NCI-H1694 treated with DMSO at 0.1 percent for 48 hours (cell line): ENCODE measurements around the gene PPIL4.
"Not testable (repeated sequence)": the region's sequence is repeated elsewhere in the genome, so short reads cannot be mapped to it uniquely, and the experiment has no call there.

ENCODE experiments used
- DNase-seq: peaks from one replicate; lab custom pipeline; 2025; lab: John Stamatoyannopoulos, UW

Gene PPIL4

DNA sequence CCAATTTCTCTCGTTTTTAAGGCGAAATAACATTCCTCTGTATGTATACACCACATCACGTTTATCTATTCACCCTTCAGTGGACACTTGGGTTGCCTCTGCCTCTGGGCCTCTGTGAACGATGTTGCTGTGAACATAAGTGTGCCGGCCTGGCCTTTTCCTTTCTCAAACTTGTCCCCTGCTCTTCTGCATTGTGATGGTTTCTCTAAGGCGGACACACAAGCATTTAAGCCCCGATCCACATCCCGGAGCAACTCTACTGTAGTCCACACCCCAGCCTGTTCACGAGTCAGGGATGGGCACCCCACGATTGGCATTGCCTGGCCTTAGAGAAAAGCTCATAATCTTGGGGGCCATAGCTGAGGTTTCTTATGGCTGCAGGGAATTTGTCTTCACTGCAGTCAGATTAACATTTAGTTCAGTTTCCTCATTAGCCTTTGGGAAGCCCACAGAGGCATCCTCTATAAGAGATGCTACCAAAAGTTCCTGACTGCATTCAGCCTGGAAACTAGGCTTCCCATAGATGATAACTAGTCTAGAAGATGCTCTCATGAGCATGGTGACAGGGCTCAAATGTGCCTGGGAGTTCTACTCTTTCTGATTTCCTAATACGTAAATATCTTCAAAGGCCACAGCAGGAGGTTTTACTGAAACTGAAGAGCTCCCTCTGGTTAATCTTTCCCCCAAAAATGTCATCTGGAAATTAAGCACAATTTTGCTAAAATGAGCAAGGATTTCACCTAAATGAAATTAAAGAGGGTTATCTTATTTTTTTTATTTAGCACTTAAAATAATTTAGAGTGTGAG, 61.8 kb downstream of the PPIL4 start:
- no peak for DNase-seq

DNA sequence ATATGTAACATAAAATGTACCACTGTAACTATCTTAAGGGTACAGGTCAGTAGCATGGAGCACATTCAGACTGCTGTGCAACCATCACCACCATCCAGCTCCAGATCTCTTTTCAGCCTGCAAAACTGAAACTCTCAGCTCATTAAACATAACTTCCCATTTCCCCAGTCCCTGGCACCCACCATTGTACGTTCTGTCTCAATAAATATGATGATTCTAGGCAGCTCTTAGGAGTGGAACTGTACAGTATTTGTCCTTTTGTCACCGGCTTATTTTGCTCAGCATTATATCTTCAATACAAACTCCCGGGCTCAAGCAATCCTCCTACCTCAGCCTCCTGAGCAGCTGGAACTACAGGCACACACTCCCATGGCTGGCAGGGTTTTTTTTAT, 62.5 kb downstream of the PPIL4 start:
- DNase-seq, result no peak

GRCh38 chr6:149482545-149483333, 63.1 kb downstream of the PPIL4 start:
- DNase-seq, result no peak

GRCh38 chr6:149480502-149481280, 65.2 kb downstream of the PPIL4 start:
- DNase-seq, result no peak

GRCh38 chr6:149478631-149479314, 67.1 kb downstream of the PPIL4 start:
- DNase-seq, result no peak

DNA sequence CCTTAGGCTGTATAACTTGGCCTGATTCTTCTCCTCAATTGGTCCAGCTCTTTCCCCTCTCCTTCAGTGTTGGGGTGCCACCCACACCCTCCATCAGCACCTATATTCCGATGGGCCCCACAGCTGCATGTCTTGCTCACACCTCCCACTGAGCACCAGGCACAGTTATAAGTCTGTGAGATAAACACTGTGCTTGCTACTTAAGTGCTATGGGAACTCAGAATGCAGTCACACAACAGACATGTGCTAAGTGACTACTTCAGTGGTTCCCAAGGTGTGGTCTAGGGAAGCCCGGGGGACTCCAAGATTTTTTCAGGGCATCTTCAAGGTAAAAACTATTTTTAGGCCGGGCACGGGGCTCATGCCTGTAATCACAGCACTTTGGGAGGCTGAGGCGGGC, 68.3 kb downstream of the PPIL4 start:
- DNase-seq, result no peak

GRCh38 chr6:149476789-149477455, 68.9 kb downstream of the PPIL4 start:
- no peak for DNase-seq

DNA sequence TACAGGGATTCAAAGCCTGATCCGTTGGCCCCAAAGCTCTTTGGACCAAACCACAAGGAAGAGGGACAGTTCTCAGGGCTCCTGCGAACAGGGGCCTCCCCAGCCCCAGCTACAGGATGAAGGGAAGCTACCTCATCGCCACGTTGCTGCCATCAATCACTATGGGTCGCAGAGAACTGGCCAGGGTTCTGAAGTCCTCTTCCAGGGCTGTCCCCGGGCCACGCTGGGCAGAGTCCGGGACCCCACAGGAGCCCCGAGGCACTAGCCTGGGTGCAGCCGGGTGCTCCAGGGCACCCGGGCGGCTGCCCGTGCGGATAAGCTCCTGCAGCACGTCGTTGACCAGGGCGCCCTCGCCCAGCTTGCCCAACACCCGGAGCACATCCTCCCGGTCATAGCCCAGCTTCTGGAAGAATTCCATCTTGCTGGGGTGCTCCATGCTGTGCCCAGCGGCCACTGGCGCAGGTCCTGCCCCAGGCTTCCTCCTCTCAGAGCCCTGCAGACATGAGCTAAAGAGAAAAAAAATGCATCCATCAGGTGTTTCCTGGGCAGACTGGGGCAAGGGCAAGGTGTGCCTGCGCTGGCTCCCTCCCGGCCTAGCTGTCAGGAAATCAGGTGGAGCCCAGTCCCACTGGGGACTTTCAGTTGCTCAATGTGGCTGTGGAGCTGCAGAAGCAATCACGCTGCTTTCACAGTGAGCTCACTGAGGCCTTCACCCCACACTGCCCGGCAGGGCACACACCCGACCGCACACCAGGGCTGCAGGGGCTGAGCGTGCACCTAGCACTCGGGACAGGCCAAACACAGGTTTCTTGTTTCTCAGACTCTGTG, 71.5 kb downstream of the PPIL4 start:
- no peak for DNase-seq

DNA sequence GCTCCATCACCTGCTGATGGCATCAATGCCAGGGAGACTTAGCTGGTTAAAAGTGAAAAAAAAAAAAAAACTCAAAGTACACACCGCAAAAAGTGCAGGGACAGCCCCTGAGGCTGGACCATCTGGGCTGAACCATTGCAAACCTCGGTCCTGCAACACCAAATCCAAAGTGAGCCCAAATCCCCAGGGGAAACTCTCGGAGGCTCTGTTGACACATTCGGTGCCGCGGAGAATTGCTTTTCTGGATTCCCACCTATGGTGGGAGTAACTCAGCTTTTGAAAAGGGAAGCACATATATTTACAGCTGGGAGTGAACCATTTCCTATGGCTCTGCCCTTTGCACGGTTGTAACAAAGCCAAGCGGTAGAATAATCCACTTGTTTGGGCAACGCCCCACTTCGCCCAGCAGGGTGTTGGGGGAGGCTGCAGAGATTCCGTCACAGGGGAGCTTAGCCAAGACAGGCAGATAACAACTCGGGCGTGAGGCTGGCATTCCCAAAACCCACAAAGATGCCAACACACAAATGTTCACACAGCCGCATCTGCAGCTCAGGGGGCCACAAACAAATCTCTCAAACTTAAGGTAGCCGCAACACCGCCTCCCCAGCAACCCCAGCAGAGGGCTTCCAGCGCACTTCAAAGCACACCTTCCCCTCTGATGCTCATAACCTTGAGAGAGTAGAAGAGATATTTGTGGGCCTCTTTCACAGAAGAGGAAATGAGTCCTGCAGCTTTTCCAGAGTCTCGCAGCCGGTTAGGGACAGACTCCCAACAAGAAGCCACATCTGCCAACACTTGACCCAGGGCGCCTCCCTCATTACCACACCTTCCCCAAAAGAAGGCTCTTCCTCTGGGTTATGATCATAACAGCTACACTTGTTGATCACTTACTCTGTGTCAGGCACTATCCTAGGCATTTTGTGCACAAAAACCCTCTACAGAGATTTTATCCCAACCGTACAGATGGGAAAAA, 72.5 kb downstream of the PPIL4 start:
- no peak for DNase-seq

GRCh38 chr6:149472241-149472640, 73.6 kb downstream of the PPIL4 start:
- no peak for DNase-seq

DNA sequence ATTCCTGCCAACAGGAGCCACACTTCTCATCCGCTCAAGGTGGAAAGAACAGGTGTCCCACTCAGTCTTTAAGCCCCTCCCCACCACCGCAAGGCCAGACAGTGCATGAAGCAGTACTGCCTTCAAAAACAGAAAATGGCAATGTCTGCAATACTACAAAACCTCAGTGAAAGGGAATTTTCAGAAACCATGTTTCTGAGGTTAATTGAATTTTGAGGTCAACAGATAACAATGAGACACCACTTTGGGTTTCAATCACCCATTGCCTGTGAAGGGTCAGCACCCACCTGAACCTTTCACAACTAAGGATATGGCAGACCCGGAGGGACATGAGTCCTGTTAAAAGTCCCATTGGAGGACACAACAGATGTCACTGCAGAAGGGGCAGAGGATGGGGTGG, 74.0 kb downstream of the PPIL4 start:
- DNase-seq, result no peak

DNA sequence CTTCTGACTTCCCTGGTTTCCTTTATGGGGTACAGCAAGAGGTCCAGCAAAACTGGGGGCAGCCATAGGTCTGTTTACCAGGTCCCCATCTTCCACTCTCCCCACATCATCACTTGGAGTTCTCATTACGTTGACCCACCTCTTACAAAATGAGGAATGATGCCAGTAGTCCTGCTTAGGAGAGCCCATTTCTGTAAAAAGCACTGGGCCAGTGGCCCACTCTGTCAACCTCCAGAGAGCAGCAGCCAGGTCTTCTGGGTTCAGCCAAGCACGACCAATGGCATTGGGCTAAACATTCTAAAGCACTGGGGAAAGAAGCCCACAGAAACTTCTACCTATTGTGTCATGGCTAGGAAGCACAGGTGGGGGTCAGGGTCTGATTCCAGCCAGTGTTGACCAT, 74.9 kb downstream of the PPIL4 start:
- DNase-seq, result no peak

DNA sequence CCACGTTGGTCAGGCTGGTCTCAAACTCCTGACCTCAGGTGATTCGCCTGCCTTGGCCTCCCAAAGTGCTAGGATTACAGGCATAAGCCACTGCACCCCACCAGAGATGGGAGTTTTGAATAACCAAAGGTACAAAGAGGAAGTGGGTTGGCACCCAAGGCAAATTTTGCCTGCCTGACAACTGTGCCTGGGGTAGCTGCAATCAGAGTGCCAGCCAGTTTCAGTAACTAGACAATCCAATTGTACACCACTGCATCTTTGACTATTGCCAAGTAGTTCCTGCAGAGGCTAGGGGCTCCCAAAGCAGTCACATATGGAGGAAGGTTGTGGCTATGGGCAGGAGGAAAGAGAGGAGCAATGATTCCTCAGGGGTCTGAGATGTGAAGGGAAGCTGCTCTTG, 77.7 kb downstream of the PPIL4 start:
- no peak for DNase-seq

DNA sequence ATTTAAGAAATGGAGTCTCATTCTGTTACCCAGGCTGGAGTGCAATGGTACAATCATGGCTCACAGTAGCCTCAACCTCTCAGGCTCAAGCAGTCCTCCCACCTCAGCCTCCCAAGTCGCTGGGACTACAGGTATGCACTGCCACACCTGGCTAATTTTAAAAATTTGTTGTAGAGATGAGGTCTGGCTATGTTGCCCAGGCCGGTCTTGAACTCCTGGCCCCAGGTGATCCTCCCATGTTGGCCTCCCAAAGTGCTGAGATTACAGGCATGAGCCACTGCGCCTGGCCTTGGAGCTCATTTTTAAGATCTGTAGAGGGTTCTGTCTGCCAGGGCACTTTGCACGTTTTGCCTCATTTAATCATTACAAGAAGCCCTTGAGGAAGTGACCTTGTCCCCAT, 78.6 kb downstream of the PPIL4 start:
- DNase-seq, result no peak

DNA sequence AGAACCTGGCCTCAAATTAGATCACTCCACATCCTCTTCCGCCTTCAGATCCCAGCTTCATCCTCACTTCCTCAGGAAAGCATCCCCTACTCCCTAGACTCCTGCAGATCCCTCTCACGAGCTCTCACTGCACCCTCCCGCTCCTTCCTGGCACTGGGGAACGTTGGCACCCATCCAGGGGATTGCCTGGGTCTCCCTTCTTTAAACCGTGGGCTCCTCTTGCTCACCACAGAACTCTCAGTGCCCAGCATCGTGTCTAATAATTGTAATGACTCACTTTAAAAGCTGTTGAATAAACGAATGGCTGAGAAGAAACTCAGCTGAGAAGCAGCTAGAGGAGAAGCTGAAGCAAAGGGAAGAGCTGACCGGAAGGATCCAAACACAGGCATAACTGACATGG, 81.4 kb downstream of the PPIL4 start:
- DNase-seq, result no peak

DNA sequence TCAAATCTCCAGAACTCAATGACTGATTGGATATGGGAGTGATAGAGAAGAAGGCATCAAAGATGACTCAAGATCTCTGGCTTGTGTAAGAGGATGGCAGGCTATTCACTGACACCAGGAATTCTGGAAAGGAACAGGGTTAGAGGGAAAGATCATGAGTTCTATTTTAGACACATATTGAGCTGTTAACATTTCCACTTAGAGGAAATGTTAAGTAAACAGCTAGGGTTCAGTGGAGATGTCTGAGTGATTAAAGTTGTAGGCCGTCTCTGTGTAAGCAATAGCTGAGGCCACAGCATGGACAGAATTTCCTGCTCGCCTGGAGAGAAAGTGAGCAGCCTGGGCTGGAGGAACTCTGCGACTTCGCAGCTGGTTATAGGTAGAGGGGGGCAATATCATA, 82.1 kb downstream of the PPIL4 start:
- no peak for DNase-seq

- DNase-seq, result not testable (repeated sequence)
Measured at GRCh38 chr6:149462712-149463111, 83.1 kb downstream of the PPIL4 start.

- DNase-seq, result no peak
Measured at GRCh38 chr6:149461670-149462069, 84.2 kb downstream of the PPIL4 start.

- not testable (repeated sequence) for DNase-seq
Measured at GRCh38 chr6:149460249-149460648, 85.6 kb downstream of the PPIL4 start.
